SK-N-SH (cell line): Measurements from ENCODE around the gene NOP53.

Experiments
- MXI1 ChIP-seq: IDR thresholded peaks from 2 replicates; pipeline ENCODE4 v1.6.1; 2012; ENCODE audit warnings: mild to moderate bottlenecking, low read depth, low read length, improper control_type of control experiment
- SIN3A ChIP-seq: IDR thresholded peaks from 2 replicates; pipeline ENCODE4 v1.6.1; 2012; ENCODE audit warnings: low read depth, mild to moderate bottlenecking, low read length, moderate library complexity, borderline replicate concordance

DNA sequence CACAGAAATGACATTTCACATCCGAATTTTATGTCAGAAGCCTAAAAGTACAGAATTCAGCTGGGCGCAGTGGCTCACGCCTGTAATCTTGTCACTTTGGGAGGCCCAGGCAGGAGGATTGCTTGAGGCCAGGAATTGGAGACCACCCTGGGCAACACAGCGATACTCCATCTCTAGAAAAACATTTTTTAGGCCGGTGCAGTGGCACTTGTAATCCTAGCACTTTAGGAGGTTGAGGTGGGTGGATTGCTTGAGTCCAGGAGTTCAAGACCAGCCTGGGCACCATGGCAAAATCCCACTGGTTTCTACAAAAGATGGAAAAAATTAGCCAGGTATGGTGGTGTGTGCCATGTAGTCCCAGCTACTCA lies 15.3 kb downstream of the NOP53 start:
- TF ChIP-seq SIN3A (no peak), MXI1 (no peak)
